Measurements from ENCODE around the gene SETBP1. TPM values are rescaled to one million over a fixed set of nuclear protein-coding genes. Genes with fewer than 3 reads are reported as not detected.

Gene SETBP1
- total RNA-seq, 1 experiment from 2014 or later: 0.05 TPM

DNA sequence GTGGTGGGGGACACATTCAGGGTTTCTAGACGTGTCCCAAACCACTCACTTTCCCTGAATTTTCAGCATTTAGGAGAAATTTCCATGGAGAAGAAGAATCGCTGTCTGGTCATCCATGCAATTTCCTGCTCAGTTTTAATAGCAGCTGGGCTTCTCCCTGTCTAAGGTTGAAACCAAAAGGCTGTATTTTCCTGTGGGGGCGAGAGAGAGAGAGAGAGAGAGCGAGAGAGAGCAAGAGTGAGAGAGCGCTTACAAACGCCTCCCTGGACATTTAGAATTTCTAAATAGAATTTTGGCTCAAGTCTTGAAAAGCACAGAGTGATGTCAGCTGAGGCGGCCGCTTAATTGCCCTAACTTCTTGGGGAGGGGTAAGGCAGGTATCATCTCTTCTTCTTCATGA is 110.8 kb downstream of the SETBP1 start:
- H3K4me3 ChIP-seq (replicated peaks in 1 of 2; ENCODE audit: low read depth in 1 of 2, low read length in 2 of 2): no peak overlapping the region
- no peaks in the 10 kb centered on the region for H3K4me1 ChIP-seq (ENCODE audit: control insufficient read depth in 1 of 2, insufficient read depth in 2 of 2, low read length in 2 of 2)
- H3K9ac ChIP-seq (ENCODE audit: low read length): no peak overlapping the region
- no TSS peak for BruUV-seq (replicated peaks)
- no peak overlapping the region for H3K27ac ChIP-seq (ENCODE audit: low read depth, low read length)
- ATAC-seq (no peak), DNase-seq (ENCODE audit: low read depth, low spot score) (no peak)
- ChIA-PET RAD21 (ENCODE audit: low non-redundant PET in 1 of 2, low total read pairs in 2 of 2, uncharacterized antibody in 2 of 2, unreplicated experiment in 2 of 2) (no interaction called here), CTCF (no interaction called here), POLR2A (no interaction called here)
- H3K36me3 ChIP-seq (ENCODE audit: control insufficient read depth in 1 of 2, insufficient read depth in 2 of 2, low read length in 2 of 2): no peaks in the 10 kb centered on the region
- H3K4me2 ChIP-seq (ENCODE audit: low read length): no peak overlapping the region
- H3K9me3 ChIP-seq (ENCODE audit: control insufficient read depth in 1 of 2, insufficient read depth in 1 of 2, low read depth in 1 of 2, low read length in 2 of 2): peaks cover 6 to 14% of the 10 kb centered on the region in 2 experiments; a peak in 2 of 4 replicates
- intact Hi-C loops (cut with micrococcal nuclease): no loop called here
- H3K79me2 ChIP-seq (ENCODE audit: insufficient read depth, low read length): no peaks in the 10 kb centered on the region
- H2AFZ ChIP-seq (ENCODE audit: low read depth, low read length, poor library complexity, severe bottlenecking): no peak overlapping the region
- TF ChIP-seq POLR2A (IDR thresholded peaks at IDR 0.05; ENCODE audit: borderline replicate concordance, extremely low read depth, insufficient read depth, insufficient read length): no peak
- TF ChIP-seq, protein P1, sequence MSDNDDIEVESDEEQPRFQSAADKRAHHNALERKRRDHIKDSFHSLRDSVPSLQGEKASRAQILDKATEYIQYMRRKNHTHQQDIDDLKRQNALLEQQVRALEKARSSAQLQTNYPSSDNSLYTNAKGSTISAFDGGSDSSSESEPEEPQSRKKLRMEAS (IDR thresholded peaks at IDR 0.05): no peak
- no peaks in the 10 kb centered on the region for H3K27me3 ChIP-seq (ENCODE audit: insufficient read depth, low read length)
- H3K9me2 ChIP-seq (ENCODE audit: insufficient read depth): no peaks in the 10 kb centered on the region
- H4K20me1 ChIP-seq (ENCODE audit: insufficient read depth): no peaks in the 10 kb centered on the region

DNA sequence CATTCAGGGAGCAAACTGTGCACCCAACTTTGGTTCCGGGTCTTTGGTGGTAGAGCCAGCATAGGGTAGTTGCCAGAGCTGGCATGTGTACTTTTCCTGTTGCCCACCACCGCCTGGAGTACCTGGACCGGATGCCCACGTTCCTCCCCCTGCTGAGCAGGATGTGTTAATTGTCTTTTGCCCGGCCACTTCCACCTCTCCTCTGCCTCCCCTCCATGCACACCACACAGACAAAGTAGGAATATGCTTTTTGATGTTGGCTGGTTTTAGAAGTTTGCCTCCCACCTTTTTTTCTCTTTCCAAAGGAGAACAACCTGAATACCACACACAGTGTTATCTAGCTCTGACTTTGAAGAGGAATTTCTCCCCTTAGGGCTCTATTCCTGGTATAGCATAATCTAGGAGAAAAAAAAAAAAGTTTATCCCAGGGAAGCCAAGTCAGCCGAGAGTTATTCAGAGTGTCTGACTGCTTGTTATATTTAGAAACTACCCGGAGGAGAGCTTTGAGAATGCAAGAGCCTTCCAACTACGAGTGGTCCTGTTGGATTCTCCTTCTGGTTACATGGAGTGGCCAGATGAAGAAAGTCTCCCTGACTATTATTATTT is 111.9 kb downstream of the SETBP1 start:
- Histone ChIP-seq H3K9ac (ENCODE audit: low read length) (no peak overlapping the region), H3K9me3 (ENCODE audit: control insufficient read depth in 1 of 2, insufficient read depth in 1 of 2, low read depth in 1 of 2, low read length in 2 of 2) (peaks cover 6 to 13% of the 10 kb centered on the region in 2 experiments; a peak in 2 of 4 replicates), H3K27me3 (ENCODE audit: insufficient read depth, low read length) (no peaks in the 10 kb centered on the region), H3K4me3 (replicated peaks in 1 of 2; ENCODE audit: low read depth in 1 of 2, low read length in 2 of 2) (no peak overlapping the region), H3K36me3 (ENCODE audit: control insufficient read depth in 1 of 2, insufficient read depth in 2 of 2, low read length in 2 of 2) (no peaks in the 10 kb centered on the region), H4K20me1 (ENCODE audit: insufficient read depth) (no peaks in the 10 kb centered on the region), H3K9me2 (ENCODE audit: insufficient read depth) (no peaks in the 10 kb centered on the region), H3K27ac (ENCODE audit: low read depth, low read length) (no peak overlapping the region), H3K4me1 (ENCODE audit: control insufficient read depth in 1 of 2, insufficient read depth in 2 of 2, low read length in 2 of 2) (no peaks in the 10 kb centered on the region), H3K79me2 (ENCODE audit: insufficient read depth, low read length) (no peaks in the 10 kb centered on the region), H3K4me2 (ENCODE audit: low read length) (no peak overlapping the region), H2AFZ (ENCODE audit: low read depth, low read length, poor library complexity, severe bottlenecking) (no peak overlapping the region)
- ATAC-seq (no peak), DNase-seq (ENCODE audit: low read depth, low spot score) (no peak)
- TF ChIP-seq, protein P2, sequence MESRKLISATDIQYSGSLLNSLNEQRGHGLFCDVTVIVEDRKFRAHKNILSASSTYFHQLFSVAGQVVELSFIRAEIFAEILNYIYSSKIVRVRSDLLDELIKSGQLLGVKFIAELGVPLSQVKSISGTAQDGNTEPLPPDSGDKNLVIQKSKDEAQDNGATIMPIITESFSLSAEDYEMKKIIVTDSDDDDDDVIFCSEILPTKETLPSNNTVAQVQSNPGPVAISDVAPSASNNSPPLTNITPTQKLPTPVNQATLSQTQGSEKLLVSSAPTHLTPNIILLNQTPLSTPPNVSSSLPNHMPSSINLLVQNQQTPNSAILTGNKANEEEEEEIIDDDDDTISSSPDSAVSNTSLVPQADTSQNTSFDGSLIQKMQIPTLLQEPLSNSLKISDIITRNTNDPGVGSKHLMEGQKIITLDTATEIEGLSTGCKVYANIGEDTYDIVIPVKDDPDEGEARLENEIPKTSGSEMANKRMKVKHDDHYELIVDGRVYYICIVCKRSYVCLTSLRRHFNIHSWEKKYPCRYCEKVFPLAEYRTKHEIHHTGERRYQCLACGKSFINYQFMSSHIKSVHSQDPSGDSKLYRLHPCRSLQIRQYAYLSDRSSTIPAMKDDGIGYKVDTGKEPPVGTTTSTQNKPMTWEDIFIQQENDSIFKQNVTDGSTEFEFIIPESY (IDR thresholded peaks at IDR 0.05; ENCODE audit: extremely low read depth, insufficient replicate concordance, low read length): no peak
- TF ChIP-seq, protein P1 (IDR thresholded peaks at IDR 0.05): no peak
- no peak for TF ChIP-seq ELF1 (IDR thresholded peaks at IDR 0.05; ENCODE audit: borderline replicate concordance, low read depth)
- no peak for TF ChIP-seq YY1 (IDR thresholded peaks at IDR 0.05; ENCODE audit: extremely low read depth, insufficient replicate concordance, low read depth, low read length)
- no peak for TF ChIP-seq EZH2 (IDR thresholded peaks at IDR 0.05)
- TF ChIP-seq CEBPB (IDR thresholded peaks at IDR 0.05; ENCODE audit: low read depth): no peak
- ChIA-PET RAD21 (ENCODE audit: low non-redundant PET in 1 of 2, low total read pairs in 2 of 2, uncharacterized antibody in 2 of 2, unreplicated experiment in 2 of 2) (no interaction called here), CTCF (no interaction called here), POLR2A (no interaction called here)
- no TSS peak for BruUV-seq (replicated peaks)
- intact Hi-C loops (cut with micrococcal nuclease): no loop called here
